Measurements from ENCODE around the gene GRM5.
"Not testable (repeated sequence)": the region's sequence is repeated elsewhere in the genome, so short reads cannot be mapped to it uniquely, and the experiment has no call there.

The GRM5 gene

GRCh38 chr11:88536616-88537265, 529.0 kb downstream of the GRM5 start:
- no peak for TF ChIP-seq CTCF (IDR thresholded peaks at IDR 0.05)
- Histone ChIP-seq H3K4me1 (no peaks in the 10 kb centered on the region), H3K36me3 (ENCODE audit: control insufficient read depth, insufficient read depth, low read length) (no peaks in the 10 kb centered on the region), H3K27ac (no peak overlapping the region), H2AFZ (no peak overlapping the region), H3K4me2 (ENCODE audit: low read length) (no peak overlapping the region), H3K79me2 (no peaks in the 10 kb centered on the region), H3K9ac (no peak overlapping the region), H3K9me3 (ENCODE audit: control insufficient read depth, low read length) (no peaks in the 10 kb centered on the region), H3K27me3 (ENCODE audit: control insufficient read depth, insufficient read depth, low read length) (no peaks in the 10 kb centered on the region), H3K4me3 (ENCODE audit: low read depth, low read length) (no peak overlapping the region)

GRCh38 chr11:88535916-88536547, 529.8 kb downstream of the GRM5 start:
- Histone ChIP-seq H3K27ac (no peak overlapping the region), H2AFZ (no peak overlapping the region), H3K36me3 (ENCODE audit: control insufficient read depth, insufficient read depth, low read length) (no peaks in the 10 kb centered on the region), H3K27me3 (ENCODE audit: control insufficient read depth, insufficient read depth, low read length) (no peaks in the 10 kb centered on the region), H3K79me2 (no peaks in the 10 kb centered on the region), H3K4me1 (no peaks in the 10 kb centered on the region), H3K4me2 (ENCODE audit: low read length) (no peak overlapping the region), H3K9me3 (ENCODE audit: control insufficient read depth, low read length) (no peaks in the 10 kb centered on the region), H3K9ac (no peak overlapping the region), H3K4me3 (ENCODE audit: low read depth, low read length) (no peak overlapping the region)
- TF ChIP-seq CTCF (IDR thresholded peaks at IDR 0.05): no peak

- no peak overlapping the region for H3K4me3 ChIP-seq (ENCODE audit: low read depth, low read length)
- no peaks in the 10 kb centered on the region for H3K36me3 ChIP-seq (ENCODE audit: control insufficient read depth, insufficient read depth, low read length)
- no peaks in the 10 kb centered on the region for H3K27me3 ChIP-seq (ENCODE audit: control insufficient read depth, insufficient read depth, low read length)
- no peak overlapping the region for H2AFZ ChIP-seq
- no peaks in the 10 kb centered on the region for H3K79me2 ChIP-seq
- no peaks in the 10 kb centered on the region for H3K4me1 ChIP-seq
- H3K9me3 ChIP-seq (ENCODE audit: control insufficient read depth, low read length): no peaks in the 10 kb centered on the region
- H3K4me2 ChIP-seq (ENCODE audit: low read length): no peak overlapping the region
- H3K9ac ChIP-seq: no peak overlapping the region
- H3K27ac ChIP-seq: no peak overlapping the region
- no peak for TF ChIP-seq CTCF (IDR thresholded peaks at IDR 0.05)
These were observed 530.5 kb downstream of the GRM5 start for GRCh38 chr11:88535266-88535665.

- not testable (repeated sequence) for H3K36me3 ChIP-seq (ENCODE audit: control insufficient read depth, insufficient read depth, low read length); H3K79me2 ChIP-seq; H3K9ac ChIP-seq; H3K4me2 ChIP-seq (ENCODE audit: low read length); H3K9me3 ChIP-seq (ENCODE audit: control insufficient read depth, low read length); H2AFZ ChIP-seq; H3K27me3 ChIP-seq (ENCODE audit: control insufficient read depth, insufficient read depth, low read length); H3K4me3 ChIP-seq (ENCODE audit: low read depth, low read length); H3K4me1 ChIP-seq; H3K27ac ChIP-seq
These were observed 531.1 kb downstream of the GRM5 start for GRCh38 chr11:88534706-88535105.

GRCh38 chr11:88534185-88534584, 531.6 kb downstream of the GRM5 start:
- no peak overlapping the region for H3K27ac ChIP-seq
- no peaks in the 10 kb centered on the region for H3K36me3 ChIP-seq (ENCODE audit: control insufficient read depth, insufficient read depth, low read length)
- H3K4me1 ChIP-seq: no peaks in the 10 kb centered on the region
- no peaks in the 10 kb centered on the region for H3K79me2 ChIP-seq
- no peaks in the 10 kb centered on the region for H3K9me3 ChIP-seq (ENCODE audit: control insufficient read depth, low read length)
- H3K4me2 ChIP-seq (ENCODE audit: low read length): no peak overlapping the region
- H2AFZ ChIP-seq: no peak overlapping the region
- no peaks in the 10 kb centered on the region for H3K27me3 ChIP-seq (ENCODE audit: control insufficient read depth, insufficient read depth, low read length)
- no peak overlapping the region for H3K4me3 ChIP-seq (ENCODE audit: low read depth, low read length)
- H3K9ac ChIP-seq: no peak overlapping the region
- no peak for TF ChIP-seq CTCF (IDR thresholded peaks at IDR 0.05)

Measured in parathyroid adenoma (tissue), 2 donors.